ENCODE data around the gene C1orf116.

DNA sequence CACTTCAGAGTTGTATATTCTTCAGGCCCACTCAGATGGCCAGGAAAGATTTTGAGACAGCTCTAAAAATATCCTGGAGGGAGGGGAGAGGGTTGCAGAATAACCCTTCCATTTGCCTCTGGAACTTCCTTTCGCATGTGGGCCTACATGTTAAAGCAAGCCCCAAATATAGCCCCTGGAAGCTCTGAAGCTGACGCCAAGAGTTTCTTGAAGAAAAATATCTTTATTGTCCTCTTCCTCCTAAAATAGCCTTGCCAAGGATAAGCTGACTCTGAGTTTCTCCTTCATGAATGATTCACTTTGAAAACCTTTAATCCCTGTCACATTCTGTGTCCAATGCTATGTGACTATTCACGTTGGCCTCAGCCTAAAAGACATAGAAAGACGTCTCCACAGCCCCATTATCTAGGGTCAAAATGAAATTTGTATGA lies 6.4 kb downstream of the C1orf116 start:
- TF ChIP-seq, protein P1, sequence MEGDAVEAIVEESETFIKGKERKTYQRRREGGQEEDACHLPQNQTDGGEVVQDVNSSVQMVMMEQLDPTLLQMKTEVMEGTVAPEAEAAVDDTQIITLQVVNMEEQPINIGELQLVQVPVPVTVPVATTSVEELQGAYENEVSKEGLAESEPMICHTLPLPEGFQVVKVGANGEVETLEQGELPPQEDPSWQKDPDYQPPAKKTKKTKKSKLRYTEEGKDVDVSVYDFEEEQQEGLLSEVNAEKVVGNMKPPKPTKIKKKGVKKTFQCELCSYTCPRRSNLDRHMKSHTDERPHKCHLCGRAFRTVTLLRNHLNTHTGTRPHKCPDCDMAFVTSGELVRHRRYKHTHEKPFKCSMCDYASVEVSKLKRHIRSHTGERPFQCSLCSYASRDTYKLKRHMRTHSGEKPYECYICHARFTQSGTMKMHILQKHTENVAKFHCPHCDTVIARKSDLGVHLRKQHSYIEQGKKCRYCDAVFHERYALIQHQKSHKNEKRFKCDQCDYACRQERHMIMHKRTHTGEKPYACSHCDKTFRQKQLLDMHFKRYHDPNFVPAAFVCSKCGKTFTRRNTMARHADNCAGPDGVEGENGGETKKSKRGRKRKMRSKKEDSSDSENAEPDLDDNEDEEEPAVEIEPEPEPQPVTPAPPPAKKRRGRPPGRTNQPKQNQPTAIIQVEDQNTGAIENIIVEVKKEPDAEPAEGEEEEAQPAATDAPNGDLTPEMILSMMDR (IDR thresholded peaks at IDR 0.05; ENCODE audit: low read depth, low read length, missing input control) = no peak
- TF ChIP-seq RAD21 (IDR thresholded peaks at IDR 0.05) (no peak), HNF4G (IDR thresholded peaks at IDR 0.05) (no peak), TAF1 (conservative IDR thresholded peaks at IDR 0.05) (no peak), YY1 (IDR thresholded peaks at IDR 0.05) (no peak), SP1 (IDR thresholded peaks at IDR 0.05) (no peak), FOXA1 (IDR thresholded peaks at IDR 0.05) (no peak), HNF4A (conservative IDR thresholded peaks at IDR 0.05) (no peak), EGR1 (IDR thresholded peaks at IDR 0.05; ENCODE audit: low read depth in 2 of 2) (no peak), FOXA2 (IDR thresholded peaks at IDR 0.05) (no peak), JUND (IDR thresholded peaks at IDR 0.05) (no peak)
- TF ChIP-seq, protein P2, sequence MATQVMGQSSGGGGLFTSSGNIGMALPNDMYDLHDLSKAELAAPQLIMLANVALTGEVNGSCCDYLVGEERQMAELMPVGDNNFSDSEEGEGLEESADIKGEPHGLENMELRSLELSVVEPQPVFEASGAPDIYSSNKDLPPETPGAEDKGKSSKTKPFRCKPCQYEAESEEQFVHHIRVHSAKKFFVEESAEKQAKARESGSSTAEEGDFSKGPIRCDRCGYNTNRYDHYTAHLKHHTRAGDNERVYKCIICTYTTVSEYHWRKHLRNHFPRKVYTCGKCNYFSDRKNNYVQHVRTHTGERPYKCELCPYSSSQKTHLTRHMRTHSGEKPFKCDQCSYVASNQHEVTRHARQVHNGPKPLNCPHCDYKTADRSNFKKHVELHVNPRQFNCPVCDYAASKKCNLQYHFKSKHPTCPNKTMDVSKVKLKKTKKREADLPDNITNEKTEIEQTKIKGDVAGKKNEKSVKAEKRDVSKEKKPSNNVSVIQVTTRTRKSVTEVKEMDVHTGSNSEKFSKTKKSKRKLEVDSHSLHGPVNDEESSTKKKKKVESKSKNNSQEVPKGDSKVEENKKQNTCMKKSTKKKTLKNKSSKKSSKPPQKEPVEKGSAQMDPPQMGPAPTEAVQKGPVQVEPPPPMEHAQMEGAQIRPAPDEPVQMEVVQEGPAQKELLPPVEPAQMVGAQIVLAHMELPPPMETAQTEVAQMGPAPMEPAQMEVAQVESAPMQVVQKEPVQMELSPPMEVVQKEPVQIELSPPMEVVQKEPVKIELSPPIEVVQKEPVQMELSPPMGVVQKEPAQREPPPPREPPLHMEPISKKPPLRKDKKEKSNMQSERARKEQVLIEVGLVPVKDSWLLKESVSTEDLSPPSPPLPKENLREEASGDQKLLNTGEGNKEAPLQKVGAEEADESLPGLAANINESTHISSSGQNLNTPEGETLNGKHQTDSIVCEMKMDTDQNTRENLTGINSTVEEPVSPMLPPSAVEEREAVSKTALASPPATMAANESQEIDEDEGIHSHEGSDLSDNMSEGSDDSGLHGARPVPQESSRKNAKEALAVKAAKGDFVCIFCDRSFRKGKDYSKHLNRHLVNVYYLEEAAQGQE (IDR thresholded peaks at IDR 0.05) = no peak
- TF ChIP-seq, protein P3, sequence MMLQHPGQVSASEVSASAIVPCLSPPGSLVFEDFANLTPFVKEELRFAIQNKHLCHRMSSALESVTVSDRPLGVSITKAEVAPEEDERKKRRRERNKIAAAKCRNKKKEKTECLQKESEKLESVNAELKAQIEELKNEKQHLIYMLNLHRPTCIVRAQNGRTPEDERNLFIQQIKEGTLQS (IDR thresholded peaks at IDR 0.05) = no peak
